GM10266 (cell line): ENCODE results near the gene RBFOX2.
"Not testable (repeated sequence)": the region's sequence is repeated elsewhere in the genome, so short reads cannot be mapped to it uniquely, and the experiment has no call there.

Experiments
- DNase-seq: peaks from one replicate; pipeline ENCODE4 v3.0.0; 2012; ENCODE audit errors: extremely low spot score
- TF ChIP-seq, protein P1 (sequence below): IDR thresholded peaks from 2 replicates; pipeline ENCODE4 v1.5.1; 2012; ENCODE audit warnings: mild to moderate bottlenecking, low read depth; ENCODE audit not compliant: control insufficient read depth, insufficient read depth; ENCODE audit errors: missing control alignments

The RBFOX2 gene

GRCh38 chr22:36027579-36027934 lies 1.1 kb downstream of the RBFOX2 start:
- DNase-seq, result peak; percentile 47

GRCh38 chr22:36026741-36027140 lies 1.9 kb downstream of the RBFOX2 start:
- no peak for DNase-seq
- TF ChIP-seq, protein P1, sequence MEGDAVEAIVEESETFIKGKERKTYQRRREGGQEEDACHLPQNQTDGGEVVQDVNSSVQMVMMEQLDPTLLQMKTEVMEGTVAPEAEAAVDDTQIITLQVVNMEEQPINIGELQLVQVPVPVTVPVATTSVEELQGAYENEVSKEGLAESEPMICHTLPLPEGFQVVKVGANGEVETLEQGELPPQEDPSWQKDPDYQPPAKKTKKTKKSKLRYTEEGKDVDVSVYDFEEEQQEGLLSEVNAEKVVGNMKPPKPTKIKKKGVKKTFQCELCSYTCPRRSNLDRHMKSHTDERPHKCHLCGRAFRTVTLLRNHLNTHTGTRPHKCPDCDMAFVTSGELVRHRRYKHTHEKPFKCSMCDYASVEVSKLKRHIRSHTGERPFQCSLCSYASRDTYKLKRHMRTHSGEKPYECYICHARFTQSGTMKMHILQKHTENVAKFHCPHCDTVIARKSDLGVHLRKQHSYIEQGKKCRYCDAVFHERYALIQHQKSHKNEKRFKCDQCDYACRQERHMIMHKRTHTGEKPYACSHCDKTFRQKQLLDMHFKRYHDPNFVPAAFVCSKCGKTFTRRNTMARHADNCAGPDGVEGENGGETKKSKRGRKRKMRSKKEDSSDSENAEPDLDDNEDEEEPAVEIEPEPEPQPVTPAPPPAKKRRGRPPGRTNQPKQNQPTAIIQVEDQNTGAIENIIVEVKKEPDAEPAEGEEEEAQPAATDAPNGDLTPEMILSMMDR, result no peak

More at GRCh38 chr22:36027579-36027934, 1.1 kb downstream of the RBFOX2 start:
- TF ChIP-seq, protein P1, result no peak

DNA sequence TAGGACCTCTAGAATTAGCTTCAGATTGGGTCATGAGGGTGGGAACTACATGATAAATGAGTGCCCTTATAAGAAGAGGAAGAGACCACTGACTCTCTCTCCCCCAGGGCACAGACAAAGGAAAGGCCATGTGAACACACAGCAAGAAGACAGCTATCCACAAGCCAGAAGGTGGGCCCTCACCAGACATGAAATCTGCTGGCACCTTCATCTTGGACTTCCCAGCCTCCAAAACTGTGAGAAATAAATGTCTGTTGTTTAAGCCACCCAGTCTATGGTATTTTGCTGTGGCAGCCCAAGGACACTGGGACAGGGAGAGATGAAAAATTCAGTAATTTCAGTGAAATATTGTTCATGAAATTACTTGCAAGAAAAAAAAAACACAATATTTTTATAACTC lies 5.9 kb downstream of the RBFOX2 start:
- TF ChIP-seq, protein P1, result no peak
- DNase-seq, result no peak

DNA sequence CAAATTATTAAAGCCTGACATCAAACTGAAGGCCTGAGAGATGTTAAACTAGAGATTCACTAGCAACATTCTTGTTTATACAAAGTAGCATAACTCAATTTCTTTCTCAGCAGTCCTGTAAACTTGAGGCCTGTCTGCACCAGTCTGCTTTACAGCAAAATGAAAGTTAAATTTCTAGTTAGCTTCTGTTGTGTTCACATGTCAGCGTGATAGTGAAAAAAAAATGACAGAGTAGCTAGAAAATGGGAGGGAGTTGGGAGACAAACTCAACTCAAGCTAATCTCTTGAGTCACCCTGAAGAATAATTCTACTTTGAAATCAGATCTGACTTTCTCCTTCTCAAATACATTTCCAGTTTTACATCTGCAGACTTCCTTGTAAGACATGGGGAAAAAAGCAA lies 6.5 kb downstream of the RBFOX2 start:
- DNase-seq, result no peak
- TF ChIP-seq, protein P1, result no peak

DNA sequence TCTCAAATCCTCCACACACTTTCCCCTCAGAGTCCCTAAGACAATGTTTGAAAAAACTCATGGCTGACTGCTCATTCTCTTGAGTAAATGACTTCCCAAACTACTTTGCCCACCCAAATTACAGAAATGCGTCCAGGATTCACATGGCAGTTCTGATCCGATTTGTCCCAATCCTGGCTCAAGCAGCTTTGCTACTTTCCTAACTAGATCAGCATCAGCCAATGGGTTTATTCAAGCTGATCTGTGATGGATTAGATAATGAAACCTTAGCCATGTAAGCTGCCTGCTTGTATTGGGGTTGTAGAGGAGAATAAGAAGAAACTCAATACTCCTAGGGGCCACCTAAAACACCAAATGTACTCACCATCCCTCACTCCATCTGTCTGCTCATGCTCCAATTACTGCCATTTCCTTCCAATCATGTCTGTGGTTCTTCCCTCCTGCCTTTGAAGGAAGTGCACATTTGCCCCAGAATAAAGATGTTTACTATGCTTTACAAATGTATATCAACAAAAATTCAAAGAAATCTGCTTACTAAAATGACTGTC lies 6.9 kb downstream of the RBFOX2 start:
- no peak for DNase-seq
- TF ChIP-seq, protein P1, result no peak

DNA sequence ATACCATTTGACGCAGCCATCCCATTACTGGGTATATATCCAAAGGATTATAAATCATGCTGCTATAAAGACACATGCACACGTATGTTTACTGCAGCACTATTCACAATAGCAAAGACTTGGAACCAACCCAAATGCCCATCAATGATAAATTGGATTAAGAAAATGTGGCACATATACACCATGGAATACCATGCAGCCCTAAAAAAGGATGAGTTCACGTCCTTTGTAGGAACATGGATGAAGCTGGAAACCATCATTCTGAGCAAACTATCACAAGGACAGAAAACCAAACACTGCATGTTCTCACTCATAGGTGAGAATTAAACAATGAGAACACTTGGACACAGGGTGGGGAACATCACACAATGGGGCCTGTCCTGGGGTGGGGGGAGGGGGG lies 7.8 kb downstream of the RBFOX2 start:
- DNase-seq, result not testable (repeated sequence)

DNA sequence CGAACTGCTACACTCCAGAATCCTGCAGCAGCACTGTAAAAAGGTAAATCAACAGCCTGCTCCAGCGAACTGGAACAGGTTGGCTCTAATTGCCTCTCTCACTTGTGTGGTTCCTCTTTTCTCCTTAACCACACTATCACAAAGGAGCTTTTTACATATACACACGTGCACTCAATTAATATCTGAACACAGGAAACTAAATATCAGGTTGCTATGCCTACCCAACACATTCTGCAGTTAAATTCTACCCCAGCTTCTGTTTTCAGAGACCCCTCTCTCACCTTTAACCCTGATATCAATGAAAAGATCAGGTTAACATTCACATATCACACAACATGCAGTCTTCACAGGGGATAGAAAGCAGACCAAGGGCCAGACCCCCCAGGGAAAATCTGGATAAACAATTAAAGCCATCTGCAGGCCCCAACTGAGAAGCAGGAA lies 11.0 kb downstream of the RBFOX2 start:
- TF ChIP-seq, protein P1, result no peak
- no peak for DNase-seq

- no peak for DNase-seq
- TF ChIP-seq, protein P1, result no peak
Observed at GRCh38 chr22:36016684-36017083, 11.9 kb downstream of the RBFOX2 start.
